RPMI7951 (cell line): ENCODE measurements around the gene RBBP5. TPM values are rescaled to one million over a fixed set of nuclear protein-coding genes. Genes with fewer than 3 reads are reported as not detected.

Experiments used
- total RNA-seq: library from RNA; depleted of rRNA; stranded (reverse); fragments of >200 nt; shearing (Covaris generic); gene quantifications from 2 replicates; pipeline ENCODE4 v1.2.3, GENCODE V29; 2014; rRNA removed

RBBP5 gene
- total RNA-seq, 1 experiment from 2014 or later = 15.6 TPM

Other genes with a start within 250 kb of the RBBP5 start
- not detected in 2 replicates for gene CNTN2, start 78.8 kb downstream of the RBBP5 start, total RNA-seq
- gene TMEM81, start 37.5 kb downstream of the RBBP5 start, total RNA-seq = 1.8 and 2.0 TPM in 2 replicates
- 4.4 and 5.0 TPM in 2 replicates for gene DSTYK, start 89.7 kb upstream of the RBBP5 start, total RNA-seq
- 0.48 and 1.1 TPM in 2 replicates for gene TMCC2, start 106.0 kb upstream of the RBBP5 start, total RNA-seq
- gene NUAK2, start 199.8 kb upstream of the RBBP5 start, total RNA-seq = 0.78 and 1.2 TPM in 2 replicates
- not detected in 2 replicates for gene KLHDC8A, start 234.9 kb upstream of the RBBP5 start, total RNA-seq